Calu3 (cell line): ENCODE data around the gene ATP8A2. TPM values are rescaled to one million over a fixed set of nuclear protein-coding genes. Genes with fewer than 3 reads are reported as not detected.

Source experiments
- BruUV-seq: library from RNA; stranded (reverse); fragments of 400-500 nt; replicated peaks from 2 replicates; lab custom pipeline; 2021; lab: Mats Ljungman, UMichigan
- CTCF ChIA-PET: fragments of 300-600 bp; sonication (Branson Sonifier 250); formaldehyde crosslinking; loops from one replicate; lab custom pipeline; 2022; ENCODE audit warnings: antibody characterized with exemption; lab: Charles Lee
- DNase-seq: peaks from one replicate; pipeline ENCODE4 v3.0.0; 2022
- H3K27ac Mint-ChIP-seq: one replicate; pipeline ENCODE4 v1.8.0; 2022; ENCODE audit warnings: mixed read lengths; ENCODE audit not compliant: unreplicated experiment
- H3K27me3 Mint-ChIP-seq: one replicate; pipeline ENCODE4 v1.8.0; 2022; ENCODE audit warnings: mixed read lengths; ENCODE audit not compliant: unreplicated experiment
- H3K36me3 Mint-ChIP-seq: one replicate; pipeline ENCODE4 v1.8.0; 2022; ENCODE audit warnings: mild to moderate bottlenecking, moderate library complexity, mixed read lengths; ENCODE audit not compliant: insufficient read depth, unreplicated experiment
- H3K4me1 Mint-ChIP-seq: one replicate; pipeline ENCODE4 v1.8.0; 2022; ENCODE audit warnings: mild to moderate bottlenecking, low read depth, mixed read lengths; ENCODE audit not compliant: unreplicated experiment
- H3K4me3 Mint-ChIP-seq: one replicate; pipeline ENCODE4 v1.8.0; 2022; ENCODE audit warnings: mild to moderate bottlenecking, low read depth, moderate library complexity, mixed read lengths; ENCODE audit not compliant: unreplicated experiment
- H3K9me3 Mint-ChIP-seq: one replicate; pipeline ENCODE4 v1.8.0; 2022; ENCODE audit warnings: low read depth, mixed read lengths; ENCODE audit not compliant: unreplicated experiment
- CTCF ChIP-seq: fragments of 200-600 bp; IDR thresholded peaks from one replicate; pipeline ENCODE4 v1.8.0; 2022; ENCODE audit warnings: antibody characterized with exemption; ENCODE audit not compliant: unreplicated experiment
- intact Hi-C: fragments of 100-400 bp; cut with micrococcal nuclease; formaldehyde crosslinking; loops from one replicate; pipeline ENCODE4 v1.10.0; 2022; ENCODE audit not compliant: unreplicated experiment
- total RNA-seq: library from RNA; stranded (reverse); gene quantifications from 2 replicates; pipeline ENCODE4 v1.2.3, GENCODE V29; 2022

Gene ATP8A2
- total RNA-seq, 1 experiment from 2014 or later = 0.05 TPM

DNA sequence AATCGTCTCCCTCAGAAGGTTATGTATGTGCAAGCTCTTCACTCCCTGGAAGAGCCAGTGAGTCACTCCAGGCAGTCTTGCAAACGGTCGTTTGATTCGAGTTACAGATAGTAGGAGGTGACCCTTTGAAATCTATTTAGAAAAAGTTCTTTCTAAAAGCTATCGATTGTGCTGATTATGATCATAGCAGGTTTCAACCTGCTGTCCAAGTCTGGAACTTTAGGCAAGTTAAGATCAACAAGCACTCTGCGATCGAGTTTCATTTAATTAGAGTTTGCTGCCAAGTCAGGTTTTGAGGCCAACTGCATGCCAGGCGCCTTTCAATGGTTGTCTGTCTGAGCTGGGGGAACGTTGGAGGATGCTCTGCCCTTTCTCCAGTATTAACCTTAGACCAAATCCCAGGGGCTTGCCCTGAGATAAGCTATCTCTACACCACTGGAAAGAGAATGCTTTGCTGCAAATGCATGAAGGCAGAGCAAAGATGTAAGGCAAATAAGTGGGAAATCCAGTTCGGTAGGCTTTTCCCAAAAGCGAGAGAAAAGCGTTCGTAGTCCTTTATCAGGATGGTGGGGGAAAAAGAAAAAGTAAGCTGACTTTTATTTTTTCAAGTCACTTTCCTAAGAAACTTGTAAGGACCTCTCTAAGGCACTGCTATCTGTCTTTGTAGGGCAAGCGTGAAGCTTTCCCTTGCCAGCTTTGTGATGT, 287.5 kb downstream of the ATP8A2 start:
- Mint-ChIP-seq H3K27ac (no peak overlapping the region), H3K27me3 (peaks cover 60% of the 10 kb centered on the region), H3K36me3 (no peaks in the 10 kb centered on the region), H3K4me3 (no peak overlapping the region), H3K9me3 (no peaks in the 10 kb centered on the region), H3K4me1 (no peaks in the 10 kb centered on the region)
- no peak for TF ChIP-seq CTCF
- CTCF ChIA-PET = no interaction called here
- BruUV-seq = no TSS peak
- intact Hi-C loops = no loop called here
- DNase-seq = no peak

DNA sequence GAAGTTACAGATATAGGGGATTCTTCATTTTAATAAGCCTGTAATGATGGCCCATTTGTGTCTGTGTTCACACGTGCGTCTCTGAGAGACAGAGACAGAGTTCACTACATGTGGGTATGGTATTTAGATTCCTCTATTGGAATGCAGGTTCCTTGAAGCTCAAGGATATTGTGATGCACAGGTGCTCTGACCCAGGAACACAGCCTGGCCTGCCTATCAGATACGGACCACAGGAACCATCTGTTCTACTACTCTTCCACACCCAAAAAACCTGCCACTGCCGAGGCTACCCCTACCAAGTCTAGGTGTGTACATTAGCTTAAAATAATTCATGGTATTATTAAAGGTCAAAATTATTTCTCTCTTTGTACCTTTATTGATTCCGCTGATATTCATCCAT, 289.2 kb downstream of the ATP8A2 start:
- Mint-ChIP-seq H3K4me3 (no peak overlapping the region), H3K36me3 (no peaks in the 10 kb centered on the region), H3K9me3 (no peaks in the 10 kb centered on the region), H3K27me3 (peaks cover 59% of the 10 kb centered on the region), H3K27ac (no peak overlapping the region), H3K4me1 (no peaks in the 10 kb centered on the region)
- CTCF ChIA-PET = no interaction called here
- no peak for DNase-seq
- TF ChIP-seq CTCF = no peak
- intact Hi-C loops = no loop called here
- BruUV-seq = no TSS peak

- H3K27ac Mint-ChIP-seq = no peak overlapping the region
- H3K4me1 Mint-ChIP-seq = no peaks in the 10 kb centered on the region
- H3K9me3 Mint-ChIP-seq = no peaks in the 10 kb centered on the region
- intact Hi-C loops = no loop called here
- no peak for DNase-seq
- H3K4me3 Mint-ChIP-seq = no peak overlapping the region
- peaks cover 65% of the 10 kb centered on the region for H3K27me3 Mint-ChIP-seq
- no TSS peak for BruUV-seq
- TF ChIP-seq CTCF = no peak
- no peaks in the 10 kb centered on the region for H3K36me3 Mint-ChIP-seq
- CTCF ChIA-PET = no interaction called here
Observed at GRCh38 chr13:25662516-25662915, 290.7 kb downstream of the ATP8A2 start.

GRCh38 chr13:25668345-25668744, 296.6 kb downstream of the ATP8A2 start:
- Mint-ChIP-seq H3K4me3 (no peak overlapping the region), H3K9me3 (peaks cover 12% of the 10 kb centered on the region), H3K27me3 (peaks cover 63% of the 10 kb centered on the region), H3K27ac (no peak overlapping the region), H3K4me1 (no peaks in the 10 kb centered on the region), H3K36me3 (no peaks in the 10 kb centered on the region)
- TF ChIP-seq CTCF = no peak
- CTCF ChIA-PET = no interaction called here
- BruUV-seq = no TSS peak
- intact Hi-C loops = no loop called here
- DNase-seq = no peak
